ENCODE results near the gene IZUMO4.

Gene IZUMO4

DNA sequence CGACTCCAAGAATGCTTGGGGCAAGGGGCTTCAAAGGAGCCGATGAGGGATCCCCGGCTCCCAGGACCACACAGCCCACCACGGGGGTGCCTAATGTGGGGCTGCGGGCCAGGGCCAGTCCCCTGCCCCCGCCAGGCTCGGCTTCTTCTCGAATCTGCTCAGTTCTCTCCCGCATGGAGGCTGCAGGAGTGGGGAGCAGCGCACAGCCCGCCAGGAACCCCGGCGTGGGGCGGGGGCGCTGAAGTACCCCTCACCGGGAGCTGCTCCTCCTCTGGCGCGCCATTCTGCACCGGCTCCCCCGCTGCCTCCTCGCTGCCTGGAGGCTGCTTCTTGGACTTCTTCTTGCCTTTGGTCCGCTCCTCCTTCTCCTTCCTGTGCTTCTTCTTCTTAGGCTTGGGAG, 14.7 kb downstream of the IZUMO4 start:
- Mint-ChIP-seq H3K9me3 (no peaks in the 10 kb centered on the region), H3K27me3 (no peaks in the 10 kb centered on the region), H3K36me3 (ENCODE audit: insufficient read depth) (peaks cover 41% of the 10 kb centered on the region), H3K4me3 (no peak overlapping the region), H3K4me1 (peaks cover 23% of the 10 kb centered on the region), H3K27ac (ENCODE audit: low read depth) (no peak overlapping the region)
- DNase-seq (ENCODE audit: low spot score in 2 of 2) = no peak
- ATAC-seq (replicated peaks; ENCODE audit: extremely low read depth, poor library complexity, severe bottlenecking) = no peak

- H3K27ac Mint-ChIP-seq (ENCODE audit: low read depth) = peak overlapping the region; percentile 19
- H3K4me1 Mint-ChIP-seq = peaks cover 19% of the 10 kb centered on the region
- no peak for ATAC-seq (replicated peaks; ENCODE audit: extremely low read depth, poor library complexity, severe bottlenecking)
- H3K4me3 Mint-ChIP-seq = no peak overlapping the region
- no peaks in the 10 kb centered on the region for H3K9me3 Mint-ChIP-seq
- no peaks in the 10 kb centered on the region for H3K27me3 Mint-ChIP-seq
- H3K36me3 Mint-ChIP-seq (ENCODE audit: insufficient read depth) = peaks cover 39% of the 10 kb centered on the region
- no peak for DNase-seq (ENCODE audit: low spot score in 2 of 2)
These were observed 15.2 kb downstream of the IZUMO4 start for GRCh38 chr19:2111886-2112285.

GRCh38 chr19:2112516-2113320, 16.0 kb downstream of the IZUMO4 start:
- no peaks in the 10 kb centered on the region for H3K27me3 Mint-ChIP-seq
- H3K4me3 Mint-ChIP-seq = no peak overlapping the region
- ATAC-seq (replicated peaks; ENCODE audit: extremely low read depth, poor library complexity, severe bottlenecking) (peak; percentile 85), DNase-seq (ENCODE audit: low spot score in 2 of 2) (peak in 1 of 2 donors; percentile 39)
- H3K9me3 Mint-ChIP-seq = no peaks in the 10 kb centered on the region
- peaks cover 38% of the 10 kb centered on the region for H3K36me3 Mint-ChIP-seq (ENCODE audit: insufficient read depth)
- H3K4me1 Mint-ChIP-seq = peaks cover 18% of the 10 kb centered on the region
- peak overlapping the region; percentile 19 for H3K27ac Mint-ChIP-seq (ENCODE audit: low read depth)

GRCh38 chr19:2113439-2114211, 16.9 kb downstream of the IZUMO4 start:
- no peaks in the 10 kb centered on the region for H3K27me3 Mint-ChIP-seq
- peaks cover 18% of the 10 kb centered on the region for H3K4me1 Mint-ChIP-seq
- no peak overlapping the region for H3K27ac Mint-ChIP-seq (ENCODE audit: low read depth)
- ATAC-seq (replicated peaks; ENCODE audit: extremely low read depth, poor library complexity, severe bottlenecking) = no peak
- H3K9me3 Mint-ChIP-seq = no peaks in the 10 kb centered on the region
- peaks cover 36% of the 10 kb centered on the region for H3K36me3 Mint-ChIP-seq (ENCODE audit: insufficient read depth)
- DNase-seq (ENCODE audit: low spot score in 2 of 2) = no peak
- H3K4me3 Mint-ChIP-seq = no peak overlapping the region

- Mint-ChIP-seq H3K36me3 (ENCODE audit: insufficient read depth) (peaks cover 40% of the 10 kb centered on the region), H3K9me3 (no peaks in the 10 kb centered on the region), H3K4me3 (no peak overlapping the region), H3K27me3 (no peaks in the 10 kb centered on the region), H3K4me1 (peaks cover 18% of the 10 kb centered on the region), H3K27ac (ENCODE audit: low read depth) (no peak overlapping the region)
- no peak for DNase-seq (ENCODE audit: low spot score in 2 of 2)
- ATAC-seq (replicated peaks; ENCODE audit: extremely low read depth, poor library complexity, severe bottlenecking) = no peak
These were observed 17.5 kb downstream of the IZUMO4 start for GRCh38 chr19:2114218-2114617.

DNA sequence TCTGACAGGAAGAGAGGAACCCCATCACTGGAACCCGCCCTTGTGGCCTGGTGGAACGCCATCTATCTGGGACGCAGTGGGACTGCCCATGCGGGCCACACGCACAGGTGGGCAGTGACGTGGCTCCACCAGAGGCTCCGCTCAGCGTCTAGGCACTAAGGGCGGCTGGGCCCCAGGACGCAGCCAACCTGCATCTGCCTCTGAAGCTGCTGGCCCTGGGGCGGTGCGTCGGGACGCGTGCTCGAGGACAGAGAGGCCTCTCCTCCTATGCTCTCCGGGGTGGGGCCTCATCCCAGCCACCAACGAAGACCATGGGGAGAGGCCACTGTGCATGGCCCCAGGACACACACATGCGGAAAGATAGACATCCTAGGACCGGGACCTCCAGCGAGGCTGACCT, 18.1 kb downstream of the IZUMO4 start:
- ATAC-seq (replicated peaks; ENCODE audit: extremely low read depth, poor library complexity, severe bottlenecking) (no peak), DNase-seq (ENCODE audit: low spot score in 2 of 2) (no peak)
- Mint-ChIP-seq H3K4me1 (peaks cover 18% of the 10 kb centered on the region), H3K36me3 (ENCODE audit: insufficient read depth) (peaks cover 44% of the 10 kb centered on the region), H3K27me3 (no peaks in the 10 kb centered on the region), H3K4me3 (no peak overlapping the region), H3K9me3 (no peaks in the 10 kb centered on the region), H3K27ac (ENCODE audit: low read depth) (no peak overlapping the region)

GRCh38 chr19:2115324-2115723, 18.6 kb downstream of the IZUMO4 start:
- ATAC-seq (replicated peaks; ENCODE audit: extremely low read depth, poor library complexity, severe bottlenecking) (no peak), DNase-seq (ENCODE audit: low spot score in 2 of 2) (no peak)
- Mint-ChIP-seq H3K27ac (ENCODE audit: low read depth) (no peak overlapping the region), H3K4me3 (no peak overlapping the region), H3K9me3 (no peaks in the 10 kb centered on the region), H3K27me3 (no peaks in the 10 kb centered on the region), H3K4me1 (peaks cover 18% of the 10 kb centered on the region), H3K36me3 (ENCODE audit: insufficient read depth) (peaks cover 39% of the 10 kb centered on the region)

- Mint-ChIP-seq H3K4me1 (peaks cover 18% of the 10 kb centered on the region), H3K9me3 (no peaks in the 10 kb centered on the region), H3K27ac (ENCODE audit: low read depth) (no peak overlapping the region), H3K27me3 (no peaks in the 10 kb centered on the region), H3K36me3 (ENCODE audit: insufficient read depth) (peaks cover 42% of the 10 kb centered on the region), H3K4me3 (no peak overlapping the region)
- ATAC-seq (replicated peaks; ENCODE audit: extremely low read depth, poor library complexity, severe bottlenecking) (no peak), DNase-seq (ENCODE audit: low spot score in 2 of 2) (no peak)
These were observed 19.3 kb downstream of the IZUMO4 start for GRCh38 chr19:2115911-2116426.

- peaks cover 45% of the 10 kb centered on the region for H3K36me3 Mint-ChIP-seq (ENCODE audit: insufficient read depth)
- no peak for ATAC-seq (replicated peaks; ENCODE audit: extremely low read depth, poor library complexity, severe bottlenecking)
- no peak overlapping the region for H3K4me3 Mint-ChIP-seq
- peaks cover 18% of the 10 kb centered on the region for H3K4me1 Mint-ChIP-seq
- no peaks in the 10 kb centered on the region for H3K27me3 Mint-ChIP-seq
- H3K9me3 Mint-ChIP-seq = no peaks in the 10 kb centered on the region
- H3K27ac Mint-ChIP-seq (ENCODE audit: low read depth) = no peak overlapping the region
- no peak for DNase-seq (ENCODE audit: low spot score in 2 of 2)
These were observed 19.8 kb downstream of the IZUMO4 start for GRCh38 chr19:2116507-2116906.

GRCh38 chr19:2117215-2117960, 20.7 kb downstream of the IZUMO4 start:
- ATAC-seq (replicated peaks; ENCODE audit: extremely low read depth, poor library complexity, severe bottlenecking) = no peak
- H3K4me3 Mint-ChIP-seq = no peak overlapping the region
- H3K27ac Mint-ChIP-seq (ENCODE audit: low read depth) = no peak overlapping the region
- H3K36me3 Mint-ChIP-seq (ENCODE audit: insufficient read depth) = peaks cover 46% of the 10 kb centered on the region
- DNase-seq (ENCODE audit: low spot score in 2 of 2) = no peak
- H3K4me1 Mint-ChIP-seq = peaks cover 13% of the 10 kb centered on the region
- no peaks in the 10 kb centered on the region for H3K27me3 Mint-ChIP-seq
- H3K9me3 Mint-ChIP-seq = no peaks in the 10 kb centered on the region

DNA sequence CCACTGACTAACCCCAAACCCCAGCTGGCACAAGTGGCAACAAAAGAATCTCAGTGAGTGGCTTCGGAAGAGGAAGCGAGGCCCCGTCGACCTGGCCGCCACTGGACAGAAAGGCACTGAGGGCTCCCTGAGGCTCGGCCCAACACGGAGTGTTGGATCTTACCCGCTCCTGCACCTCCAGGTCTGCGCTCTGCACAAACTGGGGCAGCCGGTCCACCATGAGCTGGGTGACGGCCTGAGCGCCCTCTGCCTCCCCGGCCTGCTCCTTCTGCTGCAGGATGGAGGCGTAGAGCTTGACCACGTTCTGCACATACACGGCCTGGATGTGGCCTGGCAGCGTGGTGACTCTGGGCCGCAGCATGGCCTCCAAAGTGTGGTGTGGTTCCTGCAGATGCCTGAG, 21.7 kb downstream of the IZUMO4 start:
- H3K36me3 Mint-ChIP-seq (ENCODE audit: insufficient read depth) = peaks cover 41% of the 10 kb centered on the region
- H3K9me3 Mint-ChIP-seq = no peaks in the 10 kb centered on the region
- ATAC-seq (replicated peaks; ENCODE audit: extremely low read depth, poor library complexity, severe bottlenecking) (no peak), DNase-seq (ENCODE audit: low spot score in 2 of 2) (no peak)
- H3K4me1 Mint-ChIP-seq = peaks cover 6% of the 10 kb centered on the region
- no peaks in the 10 kb centered on the region for H3K27me3 Mint-ChIP-seq
- no peak overlapping the region for H3K27ac Mint-ChIP-seq (ENCODE audit: low read depth)
- H3K4me3 Mint-ChIP-seq = no peak overlapping the region

DNA sequence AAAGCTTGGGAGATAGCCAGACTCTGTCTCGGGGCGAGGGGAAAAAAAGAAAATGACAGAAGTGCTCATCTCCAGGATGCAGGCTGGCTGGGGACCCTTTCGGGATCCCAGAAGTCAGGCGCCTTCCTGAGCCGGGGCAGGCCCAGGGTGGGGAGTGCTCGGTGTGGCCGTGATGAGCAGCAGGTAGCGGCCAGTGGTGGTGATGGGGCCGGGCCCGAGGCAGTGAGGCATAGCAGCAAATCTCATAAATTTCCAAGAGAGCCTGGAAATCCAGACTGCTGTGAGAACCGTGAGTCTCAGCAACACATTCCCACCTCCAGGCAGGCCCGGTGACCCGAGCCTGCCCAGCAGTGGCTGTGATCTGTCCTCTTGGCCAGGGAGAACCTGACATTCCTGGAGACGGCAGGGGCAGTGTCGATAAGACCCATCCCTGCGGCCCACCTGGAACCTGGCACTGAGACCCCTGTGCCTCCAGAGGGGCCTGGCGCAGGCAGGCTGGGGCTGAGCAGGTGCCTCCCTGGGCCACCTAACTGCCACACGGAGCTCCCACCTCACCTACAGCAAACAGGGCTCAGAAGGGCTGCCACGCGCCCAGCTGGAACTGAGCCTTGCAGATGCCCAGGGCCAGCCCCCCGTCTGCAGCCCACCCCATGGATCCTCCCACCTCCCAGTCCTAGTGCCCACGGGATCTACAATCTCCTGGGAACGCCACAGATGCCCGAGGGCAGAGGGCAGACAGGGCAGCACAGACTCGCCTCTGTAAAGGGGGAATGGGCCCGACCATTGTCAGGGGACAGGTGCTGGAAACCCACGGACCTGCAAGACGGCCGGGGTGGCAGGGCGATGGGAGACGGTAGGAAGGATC, 23.4 kb downstream of the IZUMO4 start:
- Mint-ChIP-seq H3K4me3 (no peak overlapping the region), H3K27me3 (no peaks in the 10 kb centered on the region), H3K4me1 (no peaks in the 10 kb centered on the region), H3K9me3 (no peaks in the 10 kb centered on the region), H3K36me3 (ENCODE audit: insufficient read depth) (peaks cover 38% of the 10 kb centered on the region), H3K27ac (ENCODE audit: low read depth) (no peak overlapping the region)
- DNase-seq (ENCODE audit: low spot score in 2 of 2) (no peak), ATAC-seq (replicated peaks; ENCODE audit: extremely low read depth, poor library complexity, severe bottlenecking) (no peak)
